Activated CD4-positive, CD25-positive, alpha-beta regulatory T cell treated with anti-CD3 and anti-CD28 coated beads, Interleukin-2, amount 50 U/mL, for 72 hours (primary cell): ENCODE measurements around the gene FOXF1.

Experiments used
- DNase-seq: peaks from one replicate; pipeline ENCODE4 v3.0.0; 2021

Gene FOXF1

GRCh38 chr16:86505899-86506864 is 4.1 kb upstream of the FOXF1 start:
- DNase-seq = no peak

- DNase-seq = no peak
Measured at GRCh38 chr16:86507173-86508027, 2.9 kb upstream of the FOXF1 start.

- no peak for DNase-seq
Measured at GRCh38 chr16:86508028-86508946, 2.0 kb upstream of the FOXF1 start.

- DNase-seq = peak; percentile 41
Measured at GRCh38 chr16:86508947-86509758, 1.2 kb upstream of the FOXF1 start.

- no peak for DNase-seq
Measured at GRCh38 chr16:86509759-86510464, 415 bp upstream of the FOXF1 start.

- no peak for DNase-seq
Measured at GRCh38 chr16:86511317-86512161, 1.2 kb downstream of the FOXF1 start.

- no peak for DNase-seq
Measured at GRCh38 chr16:86512301-86512859, 2.1 kb downstream of the FOXF1 start.

- no peak for DNase-seq
Measured at GRCh38 chr16:86512860-86513470, 2.6 kb downstream of the FOXF1 start.

- DNase-seq = no peak
Measured at GRCh38 chr16:86513471-86514277, 3.3 kb downstream of the FOXF1 start.

GRCh38 chr16:86514481-86515376 is 4.4 kb downstream of the FOXF1 start:
- DNase-seq = no peak

GRCh38 chr16:86515413-86515776 is 5.1 kb downstream of the FOXF1 start:
- no peak for DNase-seq

GRCh38 chr16:86515777-86516622 is 5.7 kb downstream of the FOXF1 start:
- no peak for DNase-seq

- no peak for DNase-seq
Measured at GRCh38 chr16:86516623-86517003, 6.3 kb downstream of the FOXF1 start.

GRCh38 chr16:86517033-86517432 is 6.7 kb downstream of the FOXF1 start:
- no peak for DNase-seq

- no peak for DNase-seq
Measured at GRCh38 chr16:86517652-86518258, 7.4 kb downstream of the FOXF1 start.
